ENCODE data around the gene FAIM. TPM values are rescaled to one million over a fixed set of nuclear protein-coding genes. Genes with fewer than 3 reads are reported as not detected.

Gene FAIM
- total RNA-seq, 1 experiment from 2014 or later = 6.4 TPM

Other genes starting within 250 kb of the FAIM start
- gene ESYT3, start 174.2 kb upstream of the FAIM start, total RNA-seq (2021) = 4.4 to 6.4 TPM (median 5.7 TPM) in 3 replicates
- gene CEP70, start 14.5 kb upstream of the FAIM start, total RNA-seq (2021) = 27.2 to 34.8 TPM (median 33.5 TPM) in 3 replicates
- gene PIK3CB, start 226.2 kb downstream of the FAIM start, total RNA-seq (2021) = 36.0 to 40.0 TPM (median 38.5 TPM) in 3 replicates

All from WTC11 (cell line).